Measurements from ENCODE around the gene YWHAE.
"Not testable (repeated sequence)": the region's sequence is repeated elsewhere in the genome, so short reads cannot be mapped to it uniquely, and the experiment has no call there.

Gene YWHAE

DNA sequence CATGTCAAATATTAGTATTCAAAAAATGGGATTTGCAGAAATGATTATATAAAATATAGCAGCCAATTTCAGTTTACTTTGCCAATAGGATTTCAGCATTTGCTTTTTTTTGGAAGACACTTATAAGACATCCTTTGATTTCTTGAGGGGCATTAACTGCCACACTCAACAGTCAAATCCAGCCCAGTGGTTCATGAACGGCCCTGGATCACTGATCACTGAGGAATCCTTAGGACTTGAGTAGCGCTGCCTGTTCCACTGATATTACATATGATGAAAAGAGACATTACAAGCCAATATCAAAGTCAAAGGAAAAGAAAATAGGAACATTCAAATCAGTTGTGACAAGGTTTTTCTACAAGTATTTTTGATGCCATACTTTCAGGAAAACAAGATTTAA is 21.0 kb upstream of the YWHAE start:
- TF ChIP-seq CTCF (IDR thresholded peaks at IDR 0.05; ENCODE audit: low read length, missing control alignments) = no peak
- no peak overlapping the region for H3K4me3 ChIP-seq (replicated peaks; ENCODE audit: low read depth, low read length)

DNA sequence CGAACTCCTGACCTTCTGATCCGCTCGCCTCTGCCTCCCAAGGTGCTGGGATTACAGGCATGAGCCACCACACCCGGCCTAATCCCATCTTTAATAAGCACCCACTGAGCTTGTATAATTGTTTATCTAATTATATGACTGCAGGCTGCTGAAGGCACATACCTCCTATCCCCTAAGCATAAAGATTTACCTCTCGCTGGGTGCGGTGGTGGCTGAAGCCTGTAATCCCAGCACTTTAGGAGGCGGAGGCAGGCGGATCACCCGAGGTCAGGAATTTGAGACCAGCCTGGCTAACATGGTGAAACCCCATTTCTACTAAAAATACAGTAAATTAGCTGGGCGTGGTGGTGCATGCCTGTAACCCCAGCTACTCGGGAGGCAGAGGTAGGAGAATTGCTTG is 20.1 kb upstream of the YWHAE start:
- H3K4me3 ChIP-seq (replicated peaks; ENCODE audit: low read depth, low read length) = no peak overlapping the region
- no peak for TF ChIP-seq CTCF (IDR thresholded peaks at IDR 0.05; ENCODE audit: low read length, missing control alignments)
- DNase-seq (ENCODE audit: low read depth) = no peak

More for the DNA sequence above, 21.0 kb upstream of the YWHAE start:
- no peak for DNase-seq (ENCODE audit: low read depth)

GRCh38 chr17:1418476-1418875 is 18.5 kb upstream of the YWHAE start:
- not testable (repeated sequence) for H3K4me3 ChIP-seq (replicated peaks; ENCODE audit: low read depth, low read length)

DNA sequence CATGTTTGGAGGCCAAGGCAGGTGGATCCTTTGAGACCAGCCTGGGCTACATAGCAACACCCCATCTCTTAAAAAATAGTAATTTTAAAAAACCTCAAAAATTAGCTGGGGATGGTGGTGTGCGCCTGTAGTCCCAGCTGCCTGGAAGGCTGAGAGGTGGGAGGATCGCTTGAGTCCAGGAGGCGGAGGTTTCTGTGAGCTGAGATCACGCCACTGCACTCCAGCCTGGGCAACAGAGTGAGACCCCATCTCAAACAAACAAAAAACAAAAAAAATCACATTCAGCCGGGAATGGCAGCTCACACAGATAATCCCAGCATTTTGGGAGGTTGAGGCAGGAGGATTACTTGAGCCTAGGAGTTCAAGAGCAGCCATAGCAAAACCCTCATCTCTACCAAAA is 16.4 kb upstream of the YWHAE start:
- H3K4me3 ChIP-seq (replicated peaks; ENCODE audit: low read depth, low read length) = no peak overlapping the region
- TF ChIP-seq CTCF (IDR thresholded peaks at IDR 0.05; ENCODE audit: low read length, missing control alignments) = no peak
- DNase-seq (ENCODE audit: low read depth) = no peak

More at GRCh38 chr17:1418476-1418875, 18.5 kb upstream of the YWHAE start:
- not testable (repeated sequence) for DNase-seq (ENCODE audit: low read depth)

DNA sequence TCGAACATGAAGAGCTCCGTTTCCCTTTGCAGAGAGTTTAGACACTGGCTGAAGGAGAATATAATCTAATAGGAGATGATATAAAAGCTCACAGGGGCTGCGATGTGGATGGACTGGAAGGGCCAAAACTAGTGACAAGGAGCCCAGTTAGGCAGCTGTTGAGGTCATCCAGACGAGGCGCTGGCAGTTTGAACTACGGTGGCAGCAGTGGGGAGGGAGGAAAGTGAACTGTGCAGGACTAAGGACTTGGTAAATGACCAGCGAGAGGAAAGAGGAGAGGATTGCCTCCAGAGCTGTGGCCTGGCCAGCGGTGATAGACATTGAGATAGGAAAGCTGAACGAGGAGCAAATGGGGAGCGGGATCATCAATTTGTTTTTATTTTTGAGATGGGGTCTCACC is 14.6 kb upstream of the YWHAE start:
- no peak overlapping the region for H3K4me3 ChIP-seq (replicated peaks; ENCODE audit: low read depth, low read length)
- no peak for DNase-seq (ENCODE audit: low read depth)
- no peak for TF ChIP-seq CTCF (IDR thresholded peaks at IDR 0.05; ENCODE audit: low read length, missing control alignments)

DNA sequence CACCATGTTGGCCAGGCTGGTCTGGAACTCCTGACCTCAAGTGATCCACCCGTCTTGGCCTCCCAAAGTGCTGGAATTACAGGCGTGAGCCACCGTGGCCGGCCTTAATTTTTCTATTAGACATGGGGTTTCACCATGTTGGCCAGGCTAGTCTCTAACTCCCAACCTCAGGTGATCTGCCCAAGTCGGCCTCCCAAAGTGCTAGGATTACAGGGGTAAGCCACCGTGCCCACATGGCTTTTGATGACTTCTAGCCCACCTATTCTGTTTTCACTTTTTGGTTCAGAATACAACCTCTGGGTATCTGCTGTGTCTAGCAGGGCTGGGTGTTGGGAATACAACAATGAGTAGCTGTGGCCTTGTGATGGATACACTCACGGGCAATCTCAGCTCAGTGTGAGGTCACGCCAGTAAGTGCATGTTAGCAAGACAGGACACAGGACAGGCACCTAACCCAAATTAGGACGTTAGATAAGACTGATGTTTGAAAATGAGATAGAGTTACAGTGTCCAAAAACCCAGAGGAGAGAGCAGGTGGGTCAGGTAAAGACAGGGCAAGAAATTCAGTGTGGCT is 14.1 kb upstream of the YWHAE start:
- no peak for TF ChIP-seq CTCF (IDR thresholded peaks at IDR 0.05; ENCODE audit: low read length, missing control alignments)
- H3K4me3 ChIP-seq (replicated peaks; ENCODE audit: low read depth, low read length) = no peak overlapping the region
- no peak for DNase-seq (ENCODE audit: low read depth)

GRCh38 chr17:1413281-1413791 is 13.3 kb upstream of the YWHAE start:
- peak; percentile 86 for DNase-seq (ENCODE audit: low read depth)
- TF ChIP-seq CTCF (IDR thresholded peaks at IDR 0.05; ENCODE audit: low read length, missing control alignments) = no peak
- no peak overlapping the region for H3K4me3 ChIP-seq (replicated peaks; ENCODE audit: low read depth, low read length)
